ENCODE data around the gene RBM4. TPM values are rescaled to one million over a fixed set of nuclear protein-coding genes. Genes with fewer than 3 reads are reported as not detected.

The RBM4 gene
- total RNA-seq, 1 experiment from 2014 or later: 272 TPM

- no peak overlapping the region; a peak in 2 of 7 replicates for H3K27ac Mint-ChIP-seq
- H3K18ac ChIP-seq (ENCODE audit: insufficient read length, low read depth, low read length): no peak overlapping the region
- no peak overlapping the region for H3K27ac ChIP-seq (ENCODE audit: insufficient read length, low read depth, low read length)
- peaks cover 5 to 8% of the 10 kb centered on the region in 2 experiments; a peak in 3 of 4 replicates for H3K4me1 Mint-ChIP-seq
- no peak overlapping the region for H3K4ac ChIP-seq (ENCODE audit: low read depth, low read length)
- no peak overlapping the region for H2BK20ac ChIP-seq (ENCODE audit: low read depth, low read length, poor library complexity, severe bottlenecking)
- H2AFZ ChIP-seq (ENCODE audit: low read length): no peak overlapping the region
- no CpG with 5 or more reads among the region's 6 CpGs for WGBS (ENCODE audit: extremely low coverage, insufficient read length, low lambda C conversion rate)
- no peaks in the 10 kb centered on the region for H3K23me2 ChIP-seq (ENCODE audit: insufficient read length, low read depth, low read length, poor library complexity, severe bottlenecking)
- no peaks in the 10 kb centered on the region for H3K9me3 ChIP-seq (ENCODE audit: control insufficient read depth, low read depth, low read length)
- H2BK5ac ChIP-seq (ENCODE audit: insufficient read length, low read length): no peak overlapping the region
- H3K79me1 ChIP-seq (ENCODE audit: insufficient read depth, low read depth, low read length, poor library complexity, severe bottlenecking): no peaks in the 10 kb centered on the region
- H3K9me3 Mint-ChIP-seq: no peaks in the 10 kb centered on the region
- H3K4me1 ChIP-seq (ENCODE audit: insufficient read depth, low read length): no peaks in the 10 kb centered on the region
- H3K27me3 Mint-ChIP-seq (ENCODE audit: low read depth): no peaks in the 10 kb centered on the region
- no peak overlapping the region for H3K9ac ChIP-seq (ENCODE audit: extremely low read depth, insufficient read length, low read length)
- H2BK15ac ChIP-seq (ENCODE audit: low read depth, low read length): no peak overlapping the region
- H4K5ac ChIP-seq (ENCODE audit: insufficient read length, low read depth, low read length): no peak overlapping the region
- H4K8ac ChIP-seq (replicated peaks; ENCODE audit: insufficient read length, low read depth, low read length): no peak overlapping the region
- H3K79me2 ChIP-seq (ENCODE audit: insufficient read depth, low read length): peaks cover 29% of the 10 kb centered on the region; the same call in 1 of the 2 replicates
- peaks cover 44 to 77% (median 65%) of the 10 kb centered on the region in 3 experiments for H3K36me3 Mint-ChIP-seq (ENCODE audit: insufficient read depth in 1 of 3, low read depth in 3 of 3)
- H2AK5ac ChIP-seq (ENCODE audit: insufficient read length, low read length): no peak overlapping the region
- no peak overlapping the region for H2BK120ac ChIP-seq (ENCODE audit: low read depth, low read length, poor library complexity, severe bottlenecking)
- H3K56ac ChIP-seq (ENCODE audit: insufficient read length, low read depth, low read length): no peak overlapping the region
- no peak overlapping the region for H3K4me2 ChIP-seq (ENCODE audit: insufficient read depth, insufficient read length, low read length)
- H3K4me3 Mint-ChIP-seq: no peak overlapping the region
- no peak for DNase-seq
- no peak for TF ChIP-seq CTCF (conservative IDR thresholded peaks at IDR 0.05)
- no peak overlapping the region for H3T11ph ChIP-seq (ENCODE audit: low read length)
- no peaks in the 10 kb centered on the region for H4K20me1 ChIP-seq (ENCODE audit: control insufficient read depth, insufficient read depth, insufficient read length)
- no peak overlapping the region for H2BK12ac ChIP-seq (ENCODE audit: insufficient read length, low read depth, low read length)
- H3K14ac ChIP-seq (ENCODE audit: insufficient read depth, low read length): no peak overlapping the region
- no peak overlapping the region for H3K23ac ChIP-seq (ENCODE audit: insufficient read length, low read depth, low read length)
- no peak overlapping the region for H4K91ac ChIP-seq (ENCODE audit: insufficient read length, low read depth, low read length)
- H3K27me3 ChIP-seq (ENCODE audit: insufficient read depth, low read length): no peaks in the 10 kb centered on the region
These were observed 6.6 kb upstream of the RBM4 start for GRCh38 chr11:66631883-66632282.
